Right atrium auricular region (tissue), 2 donors: ENCODE data around the gene DUOX1. TPM values are rescaled to one million over a fixed set of nuclear protein-coding genes. Genes with fewer than 3 reads are reported as not detected.

Experiments
- DNase-seq: peaks from one replicate; pipeline ENCODE4 v3.0.0-alpha.2; 2019; ENCODE audit warnings: low spot score
- H3K27ac ChIP-seq, 2 donors: fragments of 200-600 bp; sonication (generic); 1 replicate in 1 of 2; 2 replicates in 1 of 2; pipeline ENCODE4 v1.5.1; 2016 to 2019
- H3K27me3 ChIP-seq, 2 donors: fragments of 200-600 bp; sonication (generic); one replicate each; pipeline versions ENCODE4 v1.5.1 to v1.6.0; 2017 to 2019
- H3K36me3 ChIP-seq: fragments of 200-600 bp; sonication (generic); one replicate; pipeline ENCODE4 v1.5.1; 2016
- H3K4me1 ChIP-seq, 2 donors: fragments of 200-600 bp; sonication (generic); one replicate each; pipeline versions ENCODE4 v1.5.1 to v1.6.0; 2017 to 2019
- H3K4me3 ChIP-seq, 2 donors: fragments of 200-600 bp; sonication (generic); 1 replicate in 1 of 2; 2 replicates in 1 of 2; pipeline ENCODE4 v1.5.1; 2017 to 2019; ENCODE audit warnings: mild to moderate bottlenecking in 1 of 2, moderate library complexity in 1 of 2
- H3K9me3 ChIP-seq, 2 donors: fragments of 200-600 bp; sonication (generic); one replicate each; pipeline ENCODE4 v1.5.1; 2019
- total RNA-seq, 2 donors: library from RNA; depleted of rRNA; stranded (reverse); fragments of >200 nt; gene quantifications; one replicate each; pipeline ENCODE4 v1.1.0, GENCODE V29; 2016
- TF ChIP-seq, protein P1 (sequence below), 2 donors: fragments of 200-600 bp; sonication (generic); IDR thresholded peaks; one replicate each; pipeline ENCODE4 v1.5.1; 2019; ENCODE audit warnings: antibody characterized with exemption in 2 of 2

The DUOX1 gene
- total RNA-seq, 2 donors from 2014 or later, result 1.1 to 3.6 TPM

DNA sequence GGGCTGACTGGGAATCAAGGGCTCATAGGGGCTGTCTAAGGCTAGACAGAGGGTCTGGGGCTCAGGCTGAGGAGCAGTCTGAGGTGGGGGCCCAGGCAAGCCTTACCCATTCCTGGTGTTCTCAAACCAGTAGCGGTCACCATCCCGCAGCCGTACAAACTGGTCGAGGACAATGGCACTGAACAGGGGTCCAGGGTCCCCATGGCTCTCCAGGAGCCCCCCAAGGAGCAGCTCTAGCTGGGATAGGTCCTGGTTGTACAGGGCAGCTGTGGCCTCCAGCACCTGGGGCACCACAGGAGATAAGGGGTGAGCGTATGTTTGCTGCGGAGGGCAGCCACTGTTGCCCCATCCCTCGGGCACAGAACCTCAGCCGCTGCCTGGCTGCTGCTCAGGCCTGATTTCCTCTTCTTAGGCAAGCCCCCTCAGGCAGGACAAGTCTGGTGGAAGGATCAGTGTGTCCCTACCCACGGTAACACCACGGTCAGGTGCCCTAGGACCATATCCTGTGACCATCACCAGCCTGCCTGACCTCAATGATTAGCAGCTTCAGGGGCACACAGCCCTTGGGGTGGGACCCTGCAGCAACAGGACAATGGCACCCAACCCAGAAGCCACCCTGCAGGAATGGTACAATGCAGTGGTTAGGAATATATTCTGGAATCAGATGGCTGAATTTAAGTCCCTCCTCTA lies 21.7 kb upstream of the DUOX1 start:
- no peak overlapping the region for H3K4me3 ChIP-seq
- peaks cover 2 to 4% of the 10 kb centered on the region in 2 donors for H3K27me3 ChIP-seq
- DNase-seq, result no peak
- peaks cover 0 to 12% of the 10 kb centered on the region in 2 donors for H3K4me1 ChIP-seq
- TF ChIP-seq, protein P1, sequence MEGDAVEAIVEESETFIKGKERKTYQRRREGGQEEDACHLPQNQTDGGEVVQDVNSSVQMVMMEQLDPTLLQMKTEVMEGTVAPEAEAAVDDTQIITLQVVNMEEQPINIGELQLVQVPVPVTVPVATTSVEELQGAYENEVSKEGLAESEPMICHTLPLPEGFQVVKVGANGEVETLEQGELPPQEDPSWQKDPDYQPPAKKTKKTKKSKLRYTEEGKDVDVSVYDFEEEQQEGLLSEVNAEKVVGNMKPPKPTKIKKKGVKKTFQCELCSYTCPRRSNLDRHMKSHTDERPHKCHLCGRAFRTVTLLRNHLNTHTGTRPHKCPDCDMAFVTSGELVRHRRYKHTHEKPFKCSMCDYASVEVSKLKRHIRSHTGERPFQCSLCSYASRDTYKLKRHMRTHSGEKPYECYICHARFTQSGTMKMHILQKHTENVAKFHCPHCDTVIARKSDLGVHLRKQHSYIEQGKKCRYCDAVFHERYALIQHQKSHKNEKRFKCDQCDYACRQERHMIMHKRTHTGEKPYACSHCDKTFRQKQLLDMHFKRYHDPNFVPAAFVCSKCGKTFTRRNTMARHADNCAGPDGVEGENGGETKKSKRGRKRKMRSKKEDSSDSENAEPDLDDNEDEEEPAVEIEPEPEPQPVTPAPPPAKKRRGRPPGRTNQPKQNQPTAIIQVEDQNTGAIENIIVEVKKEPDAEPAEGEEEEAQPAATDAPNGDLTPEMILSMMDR (IDR thresholded peaks at IDR 0.05), result no peak
- no peaks in the 10 kb centered on the region for H3K36me3 ChIP-seq
- H3K9me3 ChIP-seq, result no peaks in the 10 kb centered on the region
- no peak overlapping the region for H3K27ac ChIP-seq

DNA sequence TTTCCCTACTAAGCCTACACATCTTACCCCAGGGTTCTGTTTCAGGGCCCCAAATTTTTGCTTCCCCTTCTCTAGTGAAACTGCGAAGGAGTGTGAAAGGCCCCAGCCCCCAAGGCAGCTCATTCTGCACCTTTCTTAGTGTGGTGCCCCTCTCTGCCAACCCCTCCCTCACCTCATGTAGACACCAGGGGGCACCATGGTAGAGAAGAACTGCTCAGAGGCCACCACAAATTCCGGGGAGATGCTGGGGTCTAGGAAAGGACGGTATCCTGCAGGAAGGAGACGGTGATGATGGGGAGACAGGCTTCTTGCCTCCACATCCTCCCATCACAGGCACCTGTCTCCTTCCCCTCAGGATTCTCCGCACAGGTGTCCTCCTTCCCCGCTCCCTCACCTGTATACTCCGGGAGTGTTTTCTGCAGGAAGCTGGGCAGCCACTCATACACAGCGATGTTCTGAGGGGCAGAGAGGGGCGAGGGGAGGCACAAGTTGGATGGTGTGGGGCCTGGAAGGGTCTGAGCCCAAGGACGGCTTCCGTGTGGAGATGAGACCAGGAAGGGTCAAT lies 19.5 kb upstream of the DUOX1 start:
- H3K9me3 ChIP-seq, result no peaks in the 10 kb centered on the region
- H3K4me3 ChIP-seq, result no peak overlapping the region
- no peaks in the 10 kb centered on the region for H3K36me3 ChIP-seq
- TF ChIP-seq, protein P1 (IDR thresholded peaks at IDR 0.05), result no peak
- peaks cover 4 to 17% of the 10 kb centered on the region in 2 donors for H3K27me3 ChIP-seq
- H3K27ac ChIP-seq, result no peak overlapping the region
- peaks cover 0 to 23% of the 10 kb centered on the region in 2 donors for H3K4me1 ChIP-seq
- no peak for DNase-seq

DNA sequence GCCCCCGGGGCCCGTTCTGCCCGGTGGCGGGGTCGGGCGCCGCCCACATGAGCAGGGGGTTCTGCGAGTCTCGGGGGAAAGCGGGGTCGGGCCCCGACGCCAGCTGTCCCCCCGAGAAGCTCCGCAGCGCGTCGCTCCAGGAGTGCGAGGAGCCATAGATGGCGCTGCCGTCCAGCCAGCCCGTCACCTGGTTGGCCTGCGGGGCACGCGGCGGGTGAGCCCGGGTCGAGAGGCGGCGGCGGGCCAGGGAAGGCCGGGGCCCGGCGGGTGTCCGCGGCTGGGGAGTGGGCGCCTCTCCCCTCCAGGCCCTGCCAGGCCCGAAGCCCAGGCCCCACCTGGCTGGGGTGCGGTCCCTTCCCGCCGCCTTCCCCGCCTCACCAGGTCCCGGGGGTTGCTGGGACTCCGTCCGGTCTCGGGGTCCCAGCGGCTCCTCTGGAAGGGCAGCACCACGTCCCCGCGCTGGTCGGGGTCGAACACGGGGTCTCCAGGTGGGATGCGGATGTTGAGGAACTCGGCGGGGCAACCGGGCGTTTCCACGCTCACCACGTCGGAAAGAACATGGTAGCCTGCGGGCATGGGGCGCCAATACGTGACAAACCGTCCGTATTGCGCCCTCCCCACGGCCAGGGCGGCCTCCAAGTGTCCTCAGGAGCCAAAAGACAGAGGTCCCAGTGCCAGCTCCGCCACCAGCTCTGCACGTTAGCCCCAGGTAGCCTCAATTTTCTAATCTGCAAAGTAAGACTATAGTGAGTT lies 18.2 kb upstream of the DUOX1 start:
- Histone ChIP-seq H3K27me3 (peaks cover 13 to 17% of the 10 kb centered on the region in 2 donors), H3K9me3 (no peaks in the 10 kb centered on the region), H3K36me3 (no peaks in the 10 kb centered on the region), H3K4me3 (no peak overlapping the region), H3K4me1 (peaks cover 0 to 24% of the 10 kb centered on the region in 2 donors), H3K27ac (no peak overlapping the region)
- TF ChIP-seq, protein P1 (IDR thresholded peaks at IDR 0.05), result no peak
- no peak for DNase-seq

DNA sequence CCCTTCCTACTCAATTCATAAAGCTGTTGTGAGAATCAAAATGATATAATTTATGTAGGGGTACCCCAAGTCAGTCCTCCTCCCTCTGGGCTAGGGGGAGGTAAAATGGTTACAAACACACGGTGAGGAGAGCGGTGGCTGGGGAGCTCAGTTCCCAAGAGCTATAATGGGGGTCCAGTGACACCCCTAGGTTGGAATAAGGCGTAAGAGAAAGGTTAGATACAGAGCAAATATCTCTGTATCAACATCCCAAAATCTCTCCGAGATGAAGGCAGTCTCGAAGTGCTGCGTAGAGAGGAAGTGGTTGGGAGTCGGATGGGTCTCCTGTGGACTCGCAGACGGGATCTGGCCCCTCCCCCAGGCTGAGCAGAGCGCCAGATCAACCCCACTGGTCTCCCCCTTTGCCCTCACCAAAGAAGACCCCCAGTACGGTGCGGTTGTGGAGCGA lies 17.6 kb upstream of the DUOX1 start:
- H3K4me1 ChIP-seq, result peaks cover 0 to 30% of the 10 kb centered on the region in 2 donors
- H3K36me3 ChIP-seq, result no peaks in the 10 kb centered on the region
- no peaks in the 10 kb centered on the region for H3K9me3 ChIP-seq
- no peak overlapping the region for H3K27ac ChIP-seq
- peak overlapping the region in 1 of 2 donors; percentile 24 for H3K4me3 ChIP-seq
- TF ChIP-seq, protein P1 (IDR thresholded peaks at IDR 0.05), result no peak
- H3K27me3 ChIP-seq, result peaks cover 17 to 19% of the 10 kb centered on the region in 2 donors
- DNase-seq, result no peak

DNA sequence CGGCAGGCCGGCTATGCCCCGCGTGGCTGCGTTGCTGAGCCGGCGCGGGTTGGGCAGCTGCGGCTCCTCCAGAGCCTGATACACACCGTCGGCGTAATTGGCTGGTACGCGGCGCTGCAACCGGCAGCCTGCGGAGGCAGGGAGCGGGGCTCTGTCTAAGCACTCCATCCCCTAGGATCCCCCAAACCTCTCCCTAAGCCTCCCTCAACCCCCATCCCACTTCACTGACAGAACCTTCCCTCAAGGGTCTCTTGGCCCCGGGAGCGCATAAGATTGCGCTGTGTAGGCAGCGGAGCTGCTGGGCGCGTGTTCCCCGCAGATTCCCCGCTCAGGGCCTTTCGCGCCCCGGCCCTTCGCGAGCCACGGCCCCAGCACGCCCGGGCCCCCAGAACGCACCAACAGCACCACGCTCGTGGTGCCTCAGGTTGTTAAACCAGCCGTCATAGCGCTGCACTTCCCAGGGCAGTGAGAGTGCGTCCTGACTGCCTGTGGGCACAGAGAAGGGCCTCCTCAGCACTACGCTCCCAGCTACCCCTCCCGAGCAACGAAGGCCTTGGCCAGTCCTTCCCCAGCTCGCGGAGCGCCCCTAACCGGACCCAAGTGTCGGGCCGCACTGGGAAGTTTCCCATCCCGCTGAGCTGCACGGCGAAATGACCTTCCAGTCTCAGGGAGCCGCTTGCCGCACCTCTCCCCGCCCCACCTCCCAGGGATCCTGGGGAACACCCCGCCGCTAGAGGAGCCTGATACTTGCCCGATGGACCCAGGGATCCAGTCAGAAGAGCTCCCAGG lies 17.0 kb upstream of the DUOX1 start:
- H3K27ac ChIP-seq, result no peak overlapping the region
- H3K9me3 ChIP-seq, result no peaks in the 10 kb centered on the region
- TF ChIP-seq, protein P1 (IDR thresholded peaks at IDR 0.05), result no peak
- H3K36me3 ChIP-seq, result no peaks in the 10 kb centered on the region
- peak overlapping the region in 1 of 2 donors; percentile 24 for H3K4me3 ChIP-seq
- H3K27me3 ChIP-seq, result peaks cover 17 to 22% of the 10 kb centered on the region in 2 donors
- no peak for DNase-seq
- H3K4me1 ChIP-seq, result peaks cover 0 to 36% of the 10 kb centered on the region in 2 donors
